Esophagus muscularis mucosa (tissue), 4 donors: ENCODE measurements around the gene GIPC1.
"Not testable (repeated sequence)": the region's sequence is repeated elsewhere in the genome, so short reads cannot be mapped to it uniquely, and the experiment has no call there.

Experiments
- EP300 ChIP-seq: sonication (generic); formaldehyde crosslinking; IDR thresholded peaks from one replicate; pipeline ENCODE4 v1.6.1; 2017; ENCODE audit warnings: antibody characterized with exemption
- POLR2A ChIP-seq: fragments of 450-650 bp; IDR thresholded peaks from one replicate; pipeline ENCODE4 v1.6.1; 2017; ENCODE audit warnings: antibody characterized with exemption, moderate library complexity, mild to moderate bottlenecking, low read depth
- POLR2AphosphoS5 ChIP-seq, 2 donors: sonication (generic); formaldehyde crosslinking; IDR thresholded peaks; one replicate each; pipeline ENCODE4 v1.6.1; 2017; ENCODE audit warnings: antibody characterized with exemption in 2 of 2
- TF ChIP-seq, protein P1 (sequence below), 3 experiments: fragments of 200-600 bp in 2 of 3; fragments of 450-650 bp in 1 of 3; sonication (generic) in 2 of 3; IDR thresholded peaks; one replicate each; pipeline ENCODE4 v1.5.1; 2017 to 2019; ENCODE audit warnings: antibody characterized with exemption in 3 of 3, mild to moderate bottlenecking in 2 of 3, moderate library complexity in 1 of 3

DNA sequence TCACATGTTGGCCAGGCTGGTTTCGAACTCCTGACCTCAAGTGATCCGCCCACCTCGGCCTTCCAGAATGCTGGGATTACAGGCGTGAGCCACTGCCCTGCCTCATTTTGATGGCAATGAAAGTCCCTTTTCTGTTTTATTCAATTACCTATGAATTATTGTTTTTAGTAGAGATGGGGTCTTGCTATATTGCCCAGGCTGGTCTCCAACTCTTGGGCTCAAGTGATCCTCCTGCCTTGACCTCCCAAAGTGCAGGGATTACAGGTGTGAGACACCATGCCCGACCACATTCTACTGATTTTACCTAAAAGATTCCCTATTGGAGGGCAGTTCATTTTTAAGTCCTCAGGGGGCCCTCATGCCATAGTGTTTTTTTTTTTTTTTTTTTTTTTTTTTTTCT lies 46.1 kb upstream of the GIPC1 start:
- TF ChIP-seq POLR2AphosphoS5 (IDR thresholded peaks at IDR 0.05); POLR2A; EP300: not testable (repeated sequence)
- TF ChIP-seq, protein P1, sequence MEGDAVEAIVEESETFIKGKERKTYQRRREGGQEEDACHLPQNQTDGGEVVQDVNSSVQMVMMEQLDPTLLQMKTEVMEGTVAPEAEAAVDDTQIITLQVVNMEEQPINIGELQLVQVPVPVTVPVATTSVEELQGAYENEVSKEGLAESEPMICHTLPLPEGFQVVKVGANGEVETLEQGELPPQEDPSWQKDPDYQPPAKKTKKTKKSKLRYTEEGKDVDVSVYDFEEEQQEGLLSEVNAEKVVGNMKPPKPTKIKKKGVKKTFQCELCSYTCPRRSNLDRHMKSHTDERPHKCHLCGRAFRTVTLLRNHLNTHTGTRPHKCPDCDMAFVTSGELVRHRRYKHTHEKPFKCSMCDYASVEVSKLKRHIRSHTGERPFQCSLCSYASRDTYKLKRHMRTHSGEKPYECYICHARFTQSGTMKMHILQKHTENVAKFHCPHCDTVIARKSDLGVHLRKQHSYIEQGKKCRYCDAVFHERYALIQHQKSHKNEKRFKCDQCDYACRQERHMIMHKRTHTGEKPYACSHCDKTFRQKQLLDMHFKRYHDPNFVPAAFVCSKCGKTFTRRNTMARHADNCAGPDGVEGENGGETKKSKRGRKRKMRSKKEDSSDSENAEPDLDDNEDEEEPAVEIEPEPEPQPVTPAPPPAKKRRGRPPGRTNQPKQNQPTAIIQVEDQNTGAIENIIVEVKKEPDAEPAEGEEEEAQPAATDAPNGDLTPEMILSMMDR (IDR thresholded peaks at IDR 0.05), result not testable (repeated sequence)
